Parathyroid adenoma (tissue), 2 donors: ENCODE measurements around the gene GABARAPL2.

ENCODE experiments used
- H2AFZ ChIP-seq: fragments of 300-600 bp; sonication (generic); one replicate; pipeline ENCODE4 v1.7.0; 2017; ENCODE audit warnings: antibody characterized with exemption, mild to moderate bottlenecking
- H3K27ac ChIP-seq: fragments of 300-600 bp; sonication (generic); one replicate; pipeline ENCODE4 v1.7.0; 2017
- H3K27me3 ChIP-seq: fragments of 300-600 bp; sonication (generic); one replicate; pipeline ENCODE4 v1.7.0; 2017; ENCODE audit warnings: low read length; ENCODE audit not compliant: control insufficient read depth, insufficient read depth
- H3K36me3 ChIP-seq: fragments of 300-600 bp; sonication (generic); one replicate; pipeline ENCODE4 v1.7.0; 2017; ENCODE audit warnings: low read length; ENCODE audit not compliant: control insufficient read depth, insufficient read depth
- H3K4me1 ChIP-seq: fragments of 300-600 bp; sonication (generic); one replicate; pipeline ENCODE4 v1.7.0; 2017; ENCODE audit warnings: control low read depth
- H3K4me2 ChIP-seq: fragments of 300-600 bp; sonication (generic); one replicate; pipeline ENCODE4 v1.7.0; 2017; ENCODE audit warnings: low read length
- H3K4me3 ChIP-seq: fragments of 300-600 bp; sonication (generic); one replicate; pipeline ENCODE4 v1.7.0; 2017; ENCODE audit warnings: low read depth, low read length
- H3K79me2 ChIP-seq: fragments of 300-600 bp; sonication (generic); one replicate; pipeline ENCODE4 v1.7.0; 2017; ENCODE audit warnings: control low read depth
- H3K9ac ChIP-seq: fragments of 300-600 bp; sonication (generic); one replicate; pipeline ENCODE4 v1.7.0; 2017; ENCODE audit warnings: mild to moderate bottlenecking
- H3K9me3 ChIP-seq: fragments of 300-600 bp; sonication (generic); one replicate; pipeline ENCODE4 v1.7.0; 2017; ENCODE audit warnings: low read length; ENCODE audit not compliant: control insufficient read depth
- TF ChIP-seq, protein P1 (sequence below): fragments of 300-600 bp; sonication (generic); IDR thresholded peaks from one replicate; pipeline ENCODE4 v1.7.0; 2017; ENCODE audit warnings: antibody characterized with exemption, mild to moderate bottlenecking
- donor health status: primary hyperparathyroidism.

Gene GABARAPL2

DNA sequence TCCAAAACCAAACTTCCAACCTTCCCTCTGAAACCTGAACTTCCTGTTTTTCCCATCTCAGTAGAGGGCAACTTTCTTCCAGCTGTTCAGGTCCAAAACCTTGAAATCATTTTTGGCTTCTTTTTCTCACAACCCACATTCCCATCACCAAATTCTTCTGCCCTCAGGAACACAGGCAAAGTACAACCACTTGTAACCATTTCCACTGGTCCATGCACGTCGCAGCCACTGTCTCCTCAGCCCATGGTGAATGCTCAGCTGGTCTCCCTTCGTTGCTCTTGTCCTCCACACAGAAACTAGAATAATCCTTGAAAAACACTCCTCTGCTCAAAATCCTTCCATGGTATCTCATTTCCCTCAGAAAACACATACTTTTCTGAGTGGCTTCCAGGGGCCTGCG, 60.6 kb downstream of the GABARAPL2 start:
- Histone ChIP-seq H3K4me2 (no peak overlapping the region), H3K27me3 (no peaks in the 10 kb centered on the region), H3K27ac (no peak overlapping the region), H3K36me3 (no peaks in the 10 kb centered on the region), H3K4me3 (no peak overlapping the region), H3K4me1 (peaks cover 7% of the 10 kb centered on the region), H2AFZ (no peak overlapping the region), H3K9me3 (no peaks in the 10 kb centered on the region), H3K79me2 (no peaks in the 10 kb centered on the region), H3K9ac (no peak overlapping the region)
- TF ChIP-seq, protein P1, sequence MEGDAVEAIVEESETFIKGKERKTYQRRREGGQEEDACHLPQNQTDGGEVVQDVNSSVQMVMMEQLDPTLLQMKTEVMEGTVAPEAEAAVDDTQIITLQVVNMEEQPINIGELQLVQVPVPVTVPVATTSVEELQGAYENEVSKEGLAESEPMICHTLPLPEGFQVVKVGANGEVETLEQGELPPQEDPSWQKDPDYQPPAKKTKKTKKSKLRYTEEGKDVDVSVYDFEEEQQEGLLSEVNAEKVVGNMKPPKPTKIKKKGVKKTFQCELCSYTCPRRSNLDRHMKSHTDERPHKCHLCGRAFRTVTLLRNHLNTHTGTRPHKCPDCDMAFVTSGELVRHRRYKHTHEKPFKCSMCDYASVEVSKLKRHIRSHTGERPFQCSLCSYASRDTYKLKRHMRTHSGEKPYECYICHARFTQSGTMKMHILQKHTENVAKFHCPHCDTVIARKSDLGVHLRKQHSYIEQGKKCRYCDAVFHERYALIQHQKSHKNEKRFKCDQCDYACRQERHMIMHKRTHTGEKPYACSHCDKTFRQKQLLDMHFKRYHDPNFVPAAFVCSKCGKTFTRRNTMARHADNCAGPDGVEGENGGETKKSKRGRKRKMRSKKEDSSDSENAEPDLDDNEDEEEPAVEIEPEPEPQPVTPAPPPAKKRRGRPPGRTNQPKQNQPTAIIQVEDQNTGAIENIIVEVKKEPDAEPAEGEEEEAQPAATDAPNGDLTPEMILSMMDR = no peak
